Erythroblast (primary cell): Measurements from ENCODE around the gene CCPG1.
"Not testable (repeated sequence)": the region's sequence is repeated elsewhere in the genome, so short reads cannot be mapped to it uniquely, and the experiment has no call there.

Experiments used
- GATA1 ChIP-seq: IDR thresholded peaks from 2 replicates; pipeline ENCODE4 v1.6.1; 2011; ENCODE audit warnings: low read depth, mild to moderate bottlenecking, control low read depth, low read length, moderate library complexity
- POLR2A ChIP-seq: IDR thresholded peaks from 2 replicates; pipeline ENCODE4 v1.6.1; 2011; ENCODE audit warnings: mild to moderate bottlenecking, low read length

DNA sequence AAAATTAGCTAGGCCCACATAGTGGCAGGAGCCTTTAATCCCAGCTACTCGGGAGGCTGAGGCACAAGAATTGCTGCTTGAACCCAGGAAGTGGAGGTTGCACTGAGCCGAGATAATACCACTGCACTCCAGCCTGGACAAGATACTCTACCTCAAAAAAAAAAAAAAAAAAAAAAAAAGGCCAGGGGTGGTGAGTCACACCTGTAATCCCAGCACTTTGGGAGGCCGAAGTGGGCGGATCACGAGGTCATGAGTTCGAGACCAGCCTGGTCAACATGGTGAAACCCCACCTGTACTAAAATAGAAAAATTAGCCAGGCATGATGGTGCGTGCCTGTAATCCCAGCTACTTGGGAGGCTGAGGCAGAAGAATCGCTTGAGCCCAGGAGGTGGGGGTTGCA, 8.1 kb downstream of the CCPG1 start:
- not testable (repeated sequence) for TF ChIP-seq POLR2A, GATA1
